ENCODE results near the gene ADCY1. TPM values are rescaled to one million over a fixed set of nuclear protein-coding genes. Genes with fewer than 3 reads are reported as not detected.
"Not testable (repeated sequence)": the region's sequence is repeated elsewhere in the genome, so short reads cannot be mapped to it uniquely, and the experiment has no call there.

Gene ADCY1
- total RNA-seq, 2 experiments from 2014 or later = 0.21 to 0.29 TPM

GRCh38 chr7:45740573-45740972 is 166.4 kb downstream of the ADCY1 start:
- H3K4me3 Mint-ChIP-seq; DNase-seq; H3K27ac Mint-ChIP-seq; H3K27me3 Mint-ChIP-seq (ENCODE audit: low read depth); ATAC-seq; H3K4me1 Mint-ChIP-seq (ENCODE audit: low read depth); H3K9me3 Mint-ChIP-seq (ENCODE audit: insufficient read depth); CTCF ChIA-PET; POLR2A ChIA-PET: not testable (repeated sequence)
- peaks cover 57% of the 10 kb centered on the region for H3K36me3 Mint-ChIP-seq (ENCODE audit: low read depth)

- peaks cover 19% of the 10 kb centered on the region for H3K36me3 Mint-ChIP-seq (ENCODE audit: low read depth)
- H3K27me3 Mint-ChIP-seq (ENCODE audit: low read depth); H3K9me3 Mint-ChIP-seq (ENCODE audit: insufficient read depth); POLR2A ChIA-PET; DNase-seq; ATAC-seq; H3K4me3 Mint-ChIP-seq; H3K27ac Mint-ChIP-seq; H3K4me1 Mint-ChIP-seq (ENCODE audit: low read depth); CTCF ChIA-PET: not testable (repeated sequence)
Measured at GRCh38 chr7:45748976-45749375, 174.8 kb downstream of the ADCY1 start.

- H3K9me3 Mint-ChIP-seq (ENCODE audit: insufficient read depth); H3K27ac Mint-ChIP-seq; H3K4me1 Mint-ChIP-seq (ENCODE audit: low read depth); H3K4me3 Mint-ChIP-seq; H3K27me3 Mint-ChIP-seq (ENCODE audit: low read depth); CTCF ChIA-PET; POLR2A ChIA-PET; DNase-seq; ATAC-seq: not testable (repeated sequence)
- H3K36me3 Mint-ChIP-seq (ENCODE audit: low read depth) = peaks cover 13% of the 10 kb centered on the region
Measured at GRCh38 chr7:45751352-45751751, 177.2 kb downstream of the ADCY1 start.

GRCh38 chr7:45756333-45756732 is 182.2 kb downstream of the ADCY1 start:
- H3K27me3 Mint-ChIP-seq (ENCODE audit: low read depth); POLR2A ChIA-PET; H3K4me1 Mint-ChIP-seq (ENCODE audit: low read depth); H3K9me3 Mint-ChIP-seq (ENCODE audit: insufficient read depth); DNase-seq; H3K27ac Mint-ChIP-seq; ATAC-seq; CTCF ChIA-PET; H3K4me3 Mint-ChIP-seq: not testable (repeated sequence)
- H3K36me3 Mint-ChIP-seq (ENCODE audit: low read depth) = peaks cover 17% of the 10 kb centered on the region

- H3K9me3 Mint-ChIP-seq (ENCODE audit: insufficient read depth); H3K4me3 Mint-ChIP-seq; DNase-seq; H3K27ac Mint-ChIP-seq; ATAC-seq; CTCF ChIA-PET; POLR2A ChIA-PET; H3K27me3 Mint-ChIP-seq (ENCODE audit: low read depth); H3K4me1 Mint-ChIP-seq (ENCODE audit: low read depth): not testable (repeated sequence)
- H3K36me3 Mint-ChIP-seq (ENCODE audit: low read depth) = peaks cover 13% of the 10 kb centered on the region
Measured at GRCh38 chr7:45756757-45757156, 182.6 kb downstream of the ADCY1 start.

- DNase-seq; CTCF ChIA-PET; ATAC-seq; POLR2A ChIA-PET; H3K4me1 Mint-ChIP-seq (ENCODE audit: low read depth); H3K4me3 Mint-ChIP-seq; H3K27me3 Mint-ChIP-seq (ENCODE audit: low read depth); H3K9me3 Mint-ChIP-seq (ENCODE audit: insufficient read depth); H3K27ac Mint-ChIP-seq: not testable (repeated sequence)
- H3K36me3 Mint-ChIP-seq (ENCODE audit: low read depth) = peaks cover 17% of the 10 kb centered on the region
Measured at GRCh38 chr7:45759464-45759863, 185.3 kb downstream of the ADCY1 start.

- H3K4me3 Mint-ChIP-seq; H3K27ac Mint-ChIP-seq; DNase-seq; ATAC-seq; H3K4me1 Mint-ChIP-seq (ENCODE audit: low read depth); H3K27me3 Mint-ChIP-seq (ENCODE audit: low read depth); POLR2A ChIA-PET; CTCF ChIA-PET; H3K9me3 Mint-ChIP-seq (ENCODE audit: insufficient read depth): not testable (repeated sequence)
- H3K36me3 Mint-ChIP-seq (ENCODE audit: low read depth) = peaks cover 11% of the 10 kb centered on the region
Measured at GRCh38 chr7:45761545-45762205, 187.5 kb downstream of the ADCY1 start.

- H3K27me3 Mint-ChIP-seq (ENCODE audit: low read depth); POLR2A ChIA-PET: not testable (repeated sequence)
Measured at GRCh38 chr7:45762225-45762994, 188.2 kb downstream of the ADCY1 start.

GRCh38 chr7:45768516-45769394 is 194.6 kb downstream of the ADCY1 start:
- DNase-seq = peak; percentile 98
- CTCF ChIA-PET; H3K27me3 Mint-ChIP-seq (ENCODE audit: low read depth): not testable (repeated sequence)

More at GRCh38 chr7:45762225-45762994, 188.2 kb downstream of the ADCY1 start:
- ATAC-seq; CTCF ChIA-PET; H3K4me1 Mint-ChIP-seq (ENCODE audit: low read depth); H3K4me3 Mint-ChIP-seq; DNase-seq; H3K9me3 Mint-ChIP-seq (ENCODE audit: insufficient read depth); H3K36me3 Mint-ChIP-seq (ENCODE audit: low read depth); H3K27ac Mint-ChIP-seq: not testable (repeated sequence)

GRCh38 chr7:45769626-45770025 is 195.5 kb downstream of the ADCY1 start:
- H3K36me3 Mint-ChIP-seq (ENCODE audit: low read depth); DNase-seq; H3K9me3 Mint-ChIP-seq (ENCODE audit: insufficient read depth); H3K27me3 Mint-ChIP-seq (ENCODE audit: low read depth); ATAC-seq; CTCF ChIA-PET: not testable (repeated sequence)
- peak overlapping the region; percentile 99 for H3K27ac Mint-ChIP-seq
- H3K4me1 Mint-ChIP-seq (ENCODE audit: low read depth) = peaks cover 11% of the 10 kb centered on the region
- H3K4me3 Mint-ChIP-seq = peak overlapping the region; percentile 92
- POLR2A ChIA-PET = interaction anchor here (0.7 kb wide), 1 partner anchor 1464 kb away, joined by 3 read pairs; no protein-coding TSS in a partner anchor

More at GRCh38 chr7:45768516-45769394, 194.6 kb downstream of the ADCY1 start:
- H3K4me1 Mint-ChIP-seq (ENCODE audit: low read depth) = peaks cover 13% of the 10 kb centered on the region
- H3K9me3 Mint-ChIP-seq (ENCODE audit: insufficient read depth); H3K36me3 Mint-ChIP-seq (ENCODE audit: low read depth): not testable (repeated sequence)
- H3K27ac Mint-ChIP-seq = peak overlapping the region; percentile 99
- H3K4me3 Mint-ChIP-seq = peak overlapping the region; percentile 92
- peak; percentile 99 for ATAC-seq
- POLR2A ChIA-PET = interaction anchor here (0.6 to 1.0 kb wide), 4 partner anchors 58 to 1465 kb away, joined by 3 to 4 read pairs (median 3); no protein-coding TSS in a partner anchor
